HL-60 (cell line): Measurements from ENCODE around the gene MANSC4.

ENCODE experiments used
- CTCF ChIP-seq: IDR thresholded peaks from one replicate; pipeline ENCODE4 v1.5.1; 2011; ENCODE audit warnings: low read length, control low read depth, inconsistent platforms; ENCODE audit not compliant: insufficient read depth
- POLR2AphosphoS5 ChIP-seq: IDR thresholded peaks from 2 replicates; pipeline ENCODE4 v1.6.1; 2012; ENCODE audit warnings: low read depth
- REST ChIP-seq: IDR thresholded peaks from 2 replicates; pipeline ENCODE4 v1.6.1; 2012; ENCODE audit warnings: low read depth; ENCODE audit not compliant: insufficient replicate concordance

- TF ChIP-seq CTCF = no peak
- TF ChIP-seq POLR2AphosphoS5 = no peak
- TF ChIP-seq REST = no peak
Measured at GRCh38 chr12:27824126-27824842, 44.2 kb upstream of the MANSC4 start.
